Measurements from ENCODE around the gene ZNF765.
A peak's percentile ranks its signal among the peaks of the same experiment; 100 is the strongest.

DNA sequence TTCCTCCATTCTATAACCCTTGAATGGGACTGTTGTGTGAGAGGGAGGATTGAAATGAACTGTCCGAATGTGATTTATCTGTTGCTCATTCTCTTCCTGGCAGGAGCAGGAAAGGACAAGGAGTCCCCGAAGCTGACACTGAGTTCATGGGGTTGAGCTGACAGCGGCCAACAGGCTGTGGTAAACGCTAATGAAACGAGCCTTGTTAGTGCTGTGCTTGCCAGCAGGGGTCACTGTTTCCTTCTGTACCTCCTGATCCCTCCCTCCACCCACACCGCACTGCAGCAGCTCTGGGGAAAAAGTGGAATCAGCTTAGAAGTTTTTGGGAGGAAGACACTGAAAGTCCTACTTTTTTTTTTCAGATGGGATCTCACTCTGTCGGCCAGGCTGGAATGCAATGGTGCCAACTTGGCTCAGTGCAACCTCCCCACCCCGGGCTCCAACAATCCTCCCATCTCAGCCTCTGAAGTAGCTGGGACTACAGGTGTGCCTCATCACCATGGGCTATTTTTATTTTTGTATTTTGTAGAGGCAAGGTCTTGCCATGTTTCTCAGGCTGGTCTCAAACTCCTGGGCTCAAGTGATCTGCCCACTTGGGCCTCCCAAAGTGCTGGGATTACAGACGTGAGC lies 30.1 kb downstream of the ZNF765 start:
- TF ChIP-seq, protein P1, sequence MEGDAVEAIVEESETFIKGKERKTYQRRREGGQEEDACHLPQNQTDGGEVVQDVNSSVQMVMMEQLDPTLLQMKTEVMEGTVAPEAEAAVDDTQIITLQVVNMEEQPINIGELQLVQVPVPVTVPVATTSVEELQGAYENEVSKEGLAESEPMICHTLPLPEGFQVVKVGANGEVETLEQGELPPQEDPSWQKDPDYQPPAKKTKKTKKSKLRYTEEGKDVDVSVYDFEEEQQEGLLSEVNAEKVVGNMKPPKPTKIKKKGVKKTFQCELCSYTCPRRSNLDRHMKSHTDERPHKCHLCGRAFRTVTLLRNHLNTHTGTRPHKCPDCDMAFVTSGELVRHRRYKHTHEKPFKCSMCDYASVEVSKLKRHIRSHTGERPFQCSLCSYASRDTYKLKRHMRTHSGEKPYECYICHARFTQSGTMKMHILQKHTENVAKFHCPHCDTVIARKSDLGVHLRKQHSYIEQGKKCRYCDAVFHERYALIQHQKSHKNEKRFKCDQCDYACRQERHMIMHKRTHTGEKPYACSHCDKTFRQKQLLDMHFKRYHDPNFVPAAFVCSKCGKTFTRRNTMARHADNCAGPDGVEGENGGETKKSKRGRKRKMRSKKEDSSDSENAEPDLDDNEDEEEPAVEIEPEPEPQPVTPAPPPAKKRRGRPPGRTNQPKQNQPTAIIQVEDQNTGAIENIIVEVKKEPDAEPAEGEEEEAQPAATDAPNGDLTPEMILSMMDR (IDR thresholded peaks at IDR 0.05) = peak; percentile 86
- TF ChIP-seq EZH2 (IDR thresholded peaks at IDR 0.05; ENCODE audit: borderline replicate concordance, insufficient read depth, low read depth, low read length, poor library complexity, severe bottlenecking) = no peak

Data from B cell (primary cell).